Muscle of leg (tissue), 11 donors: ENCODE measurements around the gene LRP1-AS. TPM values are rescaled to one million over a fixed set of nuclear protein-coding genes. Genes with fewer than 3 reads are reported as not detected.

Experiments
- DNase-seq: peaks from one replicate; pipeline ENCODE4 v3.0.0; 2013
- H3K27ac ChIP-seq: one replicate; pipeline ENCODE4 v1.5.1; 2013; ENCODE audit warnings: mild to moderate bottlenecking, low read length, control low read depth
- H3K27me3 ChIP-seq: one replicate; pipeline ENCODE4 v1.6.1; 2013; ENCODE audit warnings: low read length; ENCODE audit not compliant: control insufficient read depth, insufficient read depth
- H3K36me3 ChIP-seq: one replicate; pipeline ENCODE4 v1.6.1; 2013; ENCODE audit warnings: low read length; ENCODE audit not compliant: control insufficient read depth, insufficient read depth
- H3K4me1 ChIP-seq: one replicate; pipeline ENCODE4 v1.6.1; 2013; ENCODE audit warnings: low read length; ENCODE audit not compliant: control insufficient read depth, insufficient read depth
- H3K4me3 ChIP-seq: one replicate; pipeline ENCODE4 v1.5.1; 2013; ENCODE audit warnings: low read length, control low read depth
- H3K9me3 ChIP-seq: replicated peaks from 2 replicates; pipeline ENCODE4 v1.6.1; 2013; ENCODE audit warnings: low read depth, low read length; ENCODE audit not compliant: control insufficient read depth
- WGBS: methylation state at CpG from one replicate; pipeline ENCODE4 v1.1.5; 2013; ENCODE audit warnings: missing lambda C conversion rate; ENCODE audit not compliant: insufficient coverage; 5-methylcytosine and 5-hydroxymethylcytosine counted together
- polyA plus RNA-seq, 8 donors: library from polyadenylated mRNA; unstranded; fragments of 120-200 nt; gene quantifications; one replicate each; pipeline versions ENCODE4 v1.2.1 to v1.2.3, GENCODE V29; 2013; ENCODE audit warnings: inconsistent platforms in 1 of 8, low replicate concordance in 1 of 8; ENCODE audit not compliant: insufficient read length in 8 of 8, insufficient read depth in 1 of 8
- total RNA-seq: library from RNA; stranded (reverse); fragments of 120-200 nt; gene quantifications from one replicate; pipeline ENCODE4 v1.2.4, GENCODE V29; 2013

Gene LRP1-AS
- total and polyA plus RNA-seq, 9 donors: 0.45 to 1.7 (median 0.77) TPM; not detected in 2

DNA sequence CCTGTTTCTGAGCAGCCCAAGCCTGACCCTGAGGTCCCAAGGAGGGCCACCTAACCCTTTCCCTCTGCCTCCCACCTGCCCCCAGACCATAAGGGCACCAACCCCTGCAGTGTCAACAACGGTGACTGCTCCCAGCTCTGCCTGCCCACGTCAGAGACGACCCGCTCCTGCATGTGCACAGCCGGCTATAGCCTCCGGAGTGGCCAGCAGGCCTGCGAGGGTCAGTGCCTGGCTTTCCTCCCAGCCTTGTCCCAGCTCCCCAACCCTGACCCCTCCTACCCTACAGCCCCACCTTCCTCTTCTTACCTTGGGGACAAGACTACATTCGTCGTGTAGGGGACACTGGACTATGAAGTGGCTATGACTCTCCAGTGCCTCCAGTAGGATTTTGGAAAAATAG, 33.7 kb upstream of the LRP1-AS start:
- WGBS: 37% methylated on average over 7 of the region's 9 CpGs
- Histone ChIP-seq H3K4me1 (no peaks in the 10 kb centered on the region), H3K36me3 (peaks cover 90% of the 10 kb centered on the region), H3K27ac (no peak overlapping the region), H3K9me3 (no peaks in the 10 kb centered on the region), H3K27me3 (no peaks in the 10 kb centered on the region), H3K4me3 (no peak overlapping the region)
- DNase-seq: no peak

- Histone ChIP-seq H3K27ac (no peak overlapping the region), H3K9me3 (no peaks in the 10 kb centered on the region), H3K4me3 (no peak overlapping the region), H3K27me3 (no peaks in the 10 kb centered on the region), H3K36me3 (peaks cover 88% of the 10 kb centered on the region), H3K4me1 (peaks cover 3% of the 10 kb centered on the region)
- 88% methylated on average over 17 of the region's 20 CpGs for WGBS
- no peak for DNase-seq
Measured at GRCh38 chr12:57180321-57180989, 33.0 kb upstream of the LRP1-AS start.

GRCh38 chr12:57179331-57180086, 32.1 kb upstream of the LRP1-AS start:
- no peak overlapping the region for H3K4me3 ChIP-seq
- WGBS: 89% methylated on average over 24 of the region's 27 CpGs
- H3K9me3 ChIP-seq: no peaks in the 10 kb centered on the region
- peaks cover 88% of the 10 kb centered on the region for H3K36me3 ChIP-seq
- no peak for DNase-seq
- peaks cover 5% of the 10 kb centered on the region for H3K4me1 ChIP-seq
- H3K27me3 ChIP-seq: no peaks in the 10 kb centered on the region
- H3K27ac ChIP-seq: no peak overlapping the region

DNA sequence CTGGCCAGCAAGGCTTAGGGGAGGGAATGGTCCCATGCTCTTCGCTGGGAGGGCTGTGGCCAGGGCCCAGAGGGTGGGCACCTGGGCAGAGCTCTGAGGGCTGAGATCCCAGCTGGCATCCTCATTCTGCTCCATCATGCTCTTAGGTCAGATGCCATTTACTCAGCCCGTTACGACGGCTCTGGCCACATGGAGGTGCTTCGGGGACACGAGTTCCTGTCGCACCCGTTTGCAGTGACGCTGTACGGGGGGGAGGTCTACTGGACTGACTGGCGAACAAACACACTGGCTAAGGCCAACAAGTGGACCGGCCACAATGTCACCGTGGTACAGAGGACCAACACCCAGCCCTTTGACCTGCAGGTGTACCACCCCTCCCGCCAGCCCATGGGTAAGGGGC, 30.8 kb upstream of the LRP1-AS start:
- no peaks in the 10 kb centered on the region for H3K9me3 ChIP-seq
- 79% methylated on average over 14 of the region's 14 CpGs for WGBS
- H3K27ac ChIP-seq: no peak overlapping the region
- no peaks in the 10 kb centered on the region for H3K27me3 ChIP-seq
- H3K4me3 ChIP-seq: no peak overlapping the region
- DNase-seq: no peak
- H3K36me3 ChIP-seq: peaks cover 86% of the 10 kb centered on the region
- peaks cover 5% of the 10 kb centered on the region for H3K4me1 ChIP-seq

DNA sequence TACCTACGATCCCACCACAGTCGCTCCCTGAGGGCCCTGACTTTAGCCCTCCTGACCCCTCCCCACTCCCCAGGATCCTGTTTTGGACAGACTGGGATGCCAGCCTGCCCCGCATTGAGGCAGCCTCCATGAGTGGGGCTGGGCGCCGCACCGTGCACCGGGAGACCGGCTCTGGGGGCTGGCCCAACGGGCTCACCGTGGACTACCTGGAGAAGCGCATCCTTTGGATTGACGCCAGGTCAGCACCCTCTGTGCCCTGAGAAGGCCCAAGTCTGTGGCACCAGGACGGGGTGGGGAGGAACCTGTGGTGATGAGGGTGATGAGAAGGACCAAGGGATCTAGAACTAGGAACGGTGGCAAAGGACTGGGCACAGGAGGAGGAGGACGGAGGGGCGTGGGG, 29.9 kb upstream of the LRP1-AS start:
- H3K4me3 ChIP-seq: no peak overlapping the region
- DNase-seq: no peak
- no peaks in the 10 kb centered on the region for H3K9me3 ChIP-seq
- no peaks in the 10 kb centered on the region for H3K27me3 ChIP-seq
- peaks cover 5% of the 10 kb centered on the region for H3K4me1 ChIP-seq
- H3K27ac ChIP-seq: no peak overlapping the region
- peaks cover 90% of the 10 kb centered on the region for H3K36me3 ChIP-seq
- WGBS: 89% methylated on average over 14 of the region's 16 CpGs

GRCh38 chr12:57176846-57177245, 29.4 kb upstream of the LRP1-AS start:
- no peak overlapping the region for H3K27ac ChIP-seq
- H3K4me3 ChIP-seq: no peak overlapping the region
- no peaks in the 10 kb centered on the region for H3K27me3 ChIP-seq
- peaks cover 5% of the 10 kb centered on the region for H3K4me1 ChIP-seq
- peaks cover 87% of the 10 kb centered on the region for H3K36me3 ChIP-seq
- 90% methylated on average over 7 of the region's 9 CpGs for WGBS
- no peak for DNase-seq
- H3K9me3 ChIP-seq: no peaks in the 10 kb centered on the region

DNA sequence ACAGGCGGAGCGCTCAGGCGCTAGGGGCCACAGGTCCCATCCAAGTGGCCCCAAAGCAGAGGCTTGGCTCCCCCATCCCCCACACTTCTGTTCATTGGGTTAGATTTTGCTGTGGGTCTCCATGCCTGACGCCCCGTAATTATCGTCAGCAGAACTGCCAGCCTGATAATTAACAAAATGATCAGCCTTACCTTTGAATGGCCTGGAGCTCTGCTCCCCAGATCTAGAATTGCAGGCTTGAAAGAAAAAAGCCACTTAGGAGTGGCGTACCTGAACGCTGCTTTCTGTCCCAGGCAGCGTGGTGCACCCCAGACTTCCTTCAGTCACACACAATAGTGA, 28.7 kb upstream of the LRP1-AS start:
- no peaks in the 10 kb centered on the region for H3K9me3 ChIP-seq
- H3K27ac ChIP-seq: no peak overlapping the region
- DNase-seq: no peak
- H3K4me3 ChIP-seq: no peak overlapping the region
- 83% methylated on average over 6 of the region's 9 CpGs for WGBS
- peaks cover 12% of the 10 kb centered on the region for H3K4me1 ChIP-seq
- H3K27me3 ChIP-seq: no peaks in the 10 kb centered on the region
- H3K36me3 ChIP-seq: peaks cover 87% of the 10 kb centered on the region

GRCh38 chr12:57175428-57176138, 28.2 kb upstream of the LRP1-AS start:
- H3K27me3 ChIP-seq: no peaks in the 10 kb centered on the region
- H3K9me3 ChIP-seq: no peaks in the 10 kb centered on the region
- H3K4me3 ChIP-seq: no peak overlapping the region
- peak; percentile 79 for DNase-seq
- H3K36me3 ChIP-seq: peaks cover 87% of the 10 kb centered on the region
- WGBS: 45% methylated on average over 26 of the region's 29 CpGs
- peaks cover 18% of the 10 kb centered on the region for H3K4me1 ChIP-seq
- no peak overlapping the region for H3K27ac ChIP-seq

- H3K4me3 ChIP-seq: no peak overlapping the region
- no peak overlapping the region for H3K27ac ChIP-seq
- WGBS: 80% methylated on average over 10 of the region's 14 CpGs
- H3K36me3 ChIP-seq: peaks cover 86% of the 10 kb centered on the region
- H3K27me3 ChIP-seq: no peaks in the 10 kb centered on the region
- H3K4me1 ChIP-seq: peaks cover 19% of the 10 kb centered on the region
- H3K9me3 ChIP-seq: no peaks in the 10 kb centered on the region
- no peak for DNase-seq
Measured at GRCh38 chr12:57173683-57174082, 26.3 kb upstream of the LRP1-AS start.

GRCh38 chr12:57173089-57173488, 25.7 kb upstream of the LRP1-AS start:
- Histone ChIP-seq H3K9me3 (no peaks in the 10 kb centered on the region), H3K36me3 (peaks cover 86% of the 10 kb centered on the region), H3K4me3 (no peak overlapping the region), H3K27ac (no peak overlapping the region), H3K4me1 (peaks cover 19% of the 10 kb centered on the region), H3K27me3 (no peaks in the 10 kb centered on the region)
- no peak for DNase-seq
- 56% methylated on average over 11 of the region's 11 CpGs for WGBS
